Measurements from ENCODE around the gene C11orf71. TPM values are rescaled to one million over a fixed set of nuclear protein-coding genes. Genes with fewer than 3 reads are reported as not detected.

The C11orf71 gene
- total and polyA plus RNA-seq, 9 of the 15 experiments (the other 6 are each of a cell fraction or from before 2014, with no cell fraction given), result 2.9 to 15.1 (median 9.1) TPM

GRCh38 chr11:114397349-114397982, 2.8 kb downstream of the C11orf71 start:
- peaks cover under 1% of the 10 kb centered on the region; the same call in 1 of the 3 replicates for H3K36me3 ChIP-seq (ENCODE audit: control insufficient read depth, insufficient read depth, low read length)
- BruUV-seq (replicated peaks), result no TSS peak
- H3K79me2 ChIP-seq (ENCODE audit: control insufficient read depth, insufficient read depth, low read length), result peaks cover 47% of the 10 kb centered on the region
- in situ Hi-C loops (cut with MboI) (no loop called here), intact Hi-C loops (cut with micrococcal nuclease) (no loop called here)
- H3K27me3 ChIP-seq (ENCODE audit: control insufficient read depth in 2 of 2, insufficient read depth in 2 of 2, low read length in 2 of 2), result no peaks in the 10 kb centered on the region
- no peaks in the 10 kb centered on the region for H3K9me3 ChIP-seq (replicated peaks; ENCODE audit: control insufficient read depth, insufficient read depth, low read depth, low read length)
- DNase-seq (ENCODE audit: extremely low read depth in 1 of 4, low spot score in 3 of 4) (peak in 1 of 4 experiments; percentile 15), FAIRE-seq (no peak), ATAC-seq (no peak)
- no peaks in the 10 kb centered on the region for H3K9me1 ChIP-seq (ENCODE audit: control insufficient read depth, insufficient read depth, low read length)
- H3K27ac ChIP-seq (ENCODE audit: extremely low read depth, low read depth, low read length), result peak overlapping the region; percentile 16; the same call in 1 of the 3 replicates
- ChIA-PET POLR2A (interaction anchor here (1.0 kb wide), 2 partner anchors 17 to 42 kb away, joined by 3 read pairs; partner anchors contain the start of gene REXO2), CTCF (ENCODE audit: low intra/inter-chr PET ratio) (no interaction called here)
- peak overlapping the region in 1 of 2 experiments; percentile 95; a peak in 2 of 4 replicates for H3K9ac ChIP-seq (ENCODE audit: insufficient read depth in 1 of 2, low read depth in 2 of 2, low read length in 2 of 2)
- peak overlapping the region; percentile 37 for H3K4me2 ChIP-seq (ENCODE audit: insufficient read depth, low read length)
- no peak overlapping the region for H3K4me3 ChIP-seq
- WGBS (ENCODE audit: insufficient coverage, low coverage, missing lambda C conversion rate), result 21% methylated on average over 2 of the region's 2 CpGs
- H3K4me1 ChIP-seq (replicated peaks in 1 of 2; ENCODE audit: control insufficient read depth in 2 of 2, insufficient read depth in 2 of 2, low read length in 2 of 2), result peaks cover 3 to 22% of the 10 kb centered on the region in 2 experiments
- no peaks in the 10 kb centered on the region for H4K20me1 ChIP-seq (replicated peaks; ENCODE audit: control insufficient read depth, insufficient read depth, low read length)
- no peak overlapping the region for H2AFZ ChIP-seq (ENCODE audit: low read depth, low read length)
- peak; percentile 95 for TF ChIP-seq C11orf30 (IDR thresholded peaks at IDR 0.05; ENCODE audit: low read depth)
- TF ChIP-seq NFE2 (IDR thresholded peaks at IDR 0.05; ENCODE audit: low read depth), result peak; percentile 85
- peak; percentile 93 for TF ChIP-seq PKNOX1 (IDR thresholded peaks at IDR 0.05)
- no peak for TF ChIP-seq ZNF253 (CRISPR knock-in tag; conservative IDR thresholded peaks at IDR 0.05)
- TF ChIP-seq TAL1 (IDR thresholded peaks at IDR 0.05), result no peak
- TF ChIP-seq SMARCA4 (IDR thresholded peaks at IDR 0.05), result peak; percentile 42; the same call in 1 of the 2 replicates
- no peak for TF ChIP-seq ZNF644 (tag; IDR thresholded peaks at IDR 0.05; ENCODE audit: low read depth)
- TF ChIP-seq NR4A1 (CRISPR knock-in tag; IDR thresholded peaks at IDR 0.05), result no peak
- TF ChIP-seq NR4A1 (tag; IDR thresholded peaks at IDR 0.05), result no peak
- TF ChIP-seq DPF2 (IDR thresholded peaks at IDR 0.05), result peak; percentile 75
- no peak for TF ChIP-seq ZNF717 (CRISPR knock-in tag; IDR thresholded peaks at IDR 0.05)
- TF ChIP-seq HOMEZ (CRISPR knock-in tag; IDR thresholded peaks at IDR 0.05), result no peak
- TF ChIP-seq SPI1 (IDR thresholded peaks at IDR 0.05; ENCODE audit: borderline replicate concordance, low read depth, low read length), result no peak
- no peak for TF ChIP-seq ZNF75A (CRISPR knock-in tag; IDR thresholded peaks at IDR 0.05)
- TF ChIP-seq HBP1 (CRISPR knock-in tag; IDR thresholded peaks at IDR 0.05), result no peak
- no peak for TF ChIP-seq MIER1 (IDR thresholded peaks at IDR 0.05; ENCODE audit: low read depth)
- no peak for TF ChIP-seq PPARD (CRISPR knock-in tag; IDR thresholded peaks at IDR 0.05)
- TF ChIP-seq STAT5B (CRISPR knock-in tag; IDR thresholded peaks at IDR 0.05), result no peak
- TF ChIP-seq CTCFL (IDR thresholded peaks at IDR 0.05; ENCODE audit: borderline replicate concordance, insufficient read depth, low read depth, low read length, poor library complexity, severe bottlenecking), result no peak
